Thoracic aorta (tissue), 2 donors: ENCODE measurements around the gene RAPGEF4. TPM values are rescaled to one million over a fixed set of nuclear protein-coding genes. Genes with fewer than 3 reads are reported as not detected.

Experiments
- ATAC-seq: fragments of 150-250 bp; one replicate; pipeline ENCODE4 v1.8.0; 2017; ENCODE audit warnings: low read depth; ENCODE audit not compliant: insufficient number of reproducible peaks, low FRiP score
- DNase-seq: peaks from one replicate; pipeline ENCODE4 v3.0.0-alpha.2; 2020; ENCODE audit warnings: low spot score
- H3K27ac ChIP-seq, 2 donors: fragments of 200-600 bp; sonication (generic); 1 replicate in 1 of 2; 2 replicates in 1 of 2; pipeline ENCODE4 v1.5.1; 2016; ENCODE audit warnings: mild to moderate bottlenecking in 2 of 2, moderate library complexity in 2 of 2
- H3K27me3 ChIP-seq: fragments of 200-600 bp; sonication (generic); replicated peaks from 2 replicates; pipeline ENCODE4 v1.6.0; 2016; ENCODE audit warnings: mild to moderate bottlenecking; ENCODE audit not compliant: insufficient read depth
- H3K36me3 ChIP-seq: fragments of 200-600 bp; sonication (generic); one replicate; pipeline ENCODE4 v1.5.1; 2016
- H3K4me1 ChIP-seq, 2 donors: fragments of 200-600 bp; sonication (generic); 1 replicate in 1 of 2; 2 replicates in 1 of 2; pipeline versions ENCODE4 v1.5.1 to v1.6.0; 2016; ENCODE audit warnings: low read depth in 2 of 2, mild to moderate bottlenecking in 1 of 2; ENCODE audit not compliant: control insufficient read depth in 1 of 2
- H3K4me3 ChIP-seq: fragments of 200-600 bp; sonication (generic); 2 replicates; pipeline ENCODE4 v1.5.1; 2016; ENCODE audit warnings: mild to moderate bottlenecking
- H3K9me3 ChIP-seq: fragments of 200-600 bp; sonication (generic); 2 replicates; pipeline ENCODE4 v1.5.1; 2016
- CTCF ChIP-seq: fragments of 200-600 bp; sonication (generic); IDR thresholded peaks from one replicate; pipeline ENCODE4 v1.5.1; 2019; ENCODE audit warnings: antibody characterized with exemption
- total RNA-seq, 2 donors: library from RNA; depleted of rRNA; stranded (reverse); fragments of >200 nt; gene quantifications; one replicate each; pipeline versions ENCODE4 v1.1.0 to v1.2.3, GENCODE V29; 2016

Gene RAPGEF4
- total RNA-seq, 2 donors from 2014 or later, result 9.9 to 18.4 TPM

DNA sequence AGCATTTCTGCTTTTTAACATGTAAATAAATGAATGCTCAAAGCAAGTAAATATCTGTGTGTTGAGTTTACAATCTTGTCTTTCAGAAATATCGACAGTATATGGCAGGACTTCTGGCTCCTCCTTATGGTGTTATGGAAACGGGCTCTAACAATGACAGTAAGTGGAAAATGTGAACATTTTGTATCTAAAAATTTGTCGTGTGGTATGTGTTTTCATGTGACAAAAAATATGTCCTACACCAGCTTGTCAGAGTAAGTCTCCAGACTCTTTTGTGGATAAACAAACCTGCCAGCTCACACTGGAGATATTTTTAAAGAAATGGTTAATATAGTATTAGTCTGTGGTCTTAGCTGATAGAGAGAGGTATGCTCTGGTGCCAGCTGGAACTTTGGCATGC lies 182.1 kb downstream of the RAPGEF4 start:
- Histone ChIP-seq H3K36me3 (no peaks in the 10 kb centered on the region), H3K27me3 (no peaks in the 10 kb centered on the region), H3K4me3 (no peak overlapping the region), H3K4me1 (no peaks in the 10 kb centered on the region), H3K27ac (no peak overlapping the region), H3K9me3 (no peaks in the 10 kb centered on the region)
- no peak for TF ChIP-seq CTCF
- no peak for DNase-seq
- no peak for ATAC-seq

DNA sequence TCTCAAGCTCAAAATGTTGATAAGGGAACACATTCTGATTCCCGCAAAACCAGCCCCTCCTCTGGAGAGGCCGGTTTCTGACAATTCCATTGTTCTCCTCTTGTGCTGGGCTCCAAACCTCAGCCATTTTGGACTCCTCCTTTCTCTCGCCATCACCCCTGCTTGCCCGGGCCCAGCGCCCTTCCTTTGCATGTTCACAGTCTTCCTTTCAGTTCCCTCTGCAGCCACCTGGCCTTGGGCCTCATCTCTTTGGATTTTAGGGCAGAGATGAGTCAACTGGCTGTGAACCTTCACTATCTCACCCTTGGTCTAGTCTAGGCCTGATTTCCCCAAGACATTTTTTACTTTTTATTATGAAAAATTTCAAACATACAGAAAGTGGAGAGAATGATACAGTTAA lies 184.1 kb downstream of the RAPGEF4 start:
- Histone ChIP-seq H3K36me3 (no peaks in the 10 kb centered on the region), H3K4me1 (no peaks in the 10 kb centered on the region), H3K4me3 (no peak overlapping the region), H3K27ac (no peak overlapping the region), H3K9me3 (no peaks in the 10 kb centered on the region), H3K27me3 (no peaks in the 10 kb centered on the region)
- DNase-seq, result no peak
- TF ChIP-seq CTCF, result no peak
- ATAC-seq, result no peak

DNA sequence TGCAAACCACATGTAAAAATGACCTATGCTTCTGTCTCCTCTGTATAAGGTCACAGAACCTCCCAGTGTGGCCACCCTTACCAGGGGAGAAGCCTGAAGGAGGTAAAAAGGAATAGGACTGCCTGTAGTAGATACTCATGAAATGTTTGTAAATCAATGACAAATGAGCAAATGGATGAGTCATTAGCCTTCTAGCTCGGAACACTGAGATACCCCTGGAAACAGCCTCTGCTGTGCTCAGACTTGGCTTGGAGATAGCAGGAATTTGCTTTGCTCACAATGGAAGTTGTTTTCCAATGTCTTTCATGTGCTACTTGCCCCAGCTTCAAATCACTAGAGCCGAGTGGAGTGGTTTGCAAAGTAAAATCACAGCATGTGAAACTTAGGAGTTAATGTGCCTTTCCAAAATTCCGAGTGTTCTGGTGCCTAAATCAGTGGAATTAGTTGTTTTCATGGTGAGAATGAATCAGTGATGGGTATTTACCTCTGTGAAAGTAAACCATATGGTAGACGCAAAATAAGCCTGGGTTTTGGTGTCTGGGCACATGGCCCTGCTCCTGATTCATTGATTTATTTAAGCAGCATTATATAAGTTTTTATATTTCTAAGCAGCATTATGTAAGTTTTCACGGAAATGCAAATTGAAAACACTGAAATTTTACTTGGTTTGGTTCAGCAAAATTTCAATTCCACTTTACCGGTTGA lies 186.0 kb downstream of the RAPGEF4 start:
- peaks cover 0 to 3% of the 10 kb centered on the region in 2 donors for H3K4me1 ChIP-seq
- ATAC-seq (no peak), DNase-seq (no peak)
- no peak for TF ChIP-seq CTCF
- H3K27me3 ChIP-seq, result no peaks in the 10 kb centered on the region
- no peak overlapping the region for H3K27ac ChIP-seq
- H3K36me3 ChIP-seq, result no peaks in the 10 kb centered on the region
- no peaks in the 10 kb centered on the region for H3K9me3 ChIP-seq
- no peak overlapping the region for H3K4me3 ChIP-seq

DNA sequence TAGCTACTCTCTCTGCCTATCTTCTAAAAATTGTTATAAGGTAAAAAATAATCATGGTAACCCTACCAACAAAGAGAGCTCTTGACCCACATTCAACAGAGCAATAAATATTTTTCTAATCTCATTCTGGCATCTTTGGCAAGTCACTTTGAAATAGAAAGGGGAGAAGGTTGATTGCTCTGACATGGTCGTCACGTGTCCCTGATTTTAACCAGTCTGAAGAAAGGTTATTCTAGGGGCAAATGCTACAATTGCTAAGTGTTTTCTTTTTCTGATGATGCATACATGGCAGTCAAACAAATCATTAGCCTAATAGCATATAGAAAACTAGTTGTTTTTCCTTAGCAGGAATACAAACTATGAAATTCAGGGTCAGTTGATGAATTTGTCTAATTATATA lies 186.7 kb downstream of the RAPGEF4 start:
- no peak for ATAC-seq

DNA sequence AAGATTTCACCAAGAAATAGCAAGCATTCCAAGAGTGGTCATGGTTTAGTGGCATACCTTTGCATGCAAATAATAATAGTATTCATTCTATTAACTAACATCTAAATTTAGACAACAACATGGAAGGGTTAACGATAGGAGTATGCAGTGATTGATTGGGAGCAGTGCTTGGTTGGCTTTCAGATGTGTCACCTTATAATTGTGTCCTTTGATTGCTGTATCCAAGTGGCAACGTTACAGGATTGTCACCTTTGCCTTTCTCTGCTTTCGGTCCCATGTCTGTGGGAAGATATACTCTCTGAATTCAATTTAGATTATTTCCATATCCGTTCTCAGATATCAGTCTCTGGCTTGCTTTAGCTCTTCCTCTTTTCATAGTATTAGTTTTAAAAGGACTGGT lies 187.2 kb downstream of the RAPGEF4 start:
- TF ChIP-seq CTCF, result no peak

More for the DNA sequence above, 186.7 kb downstream of the RAPGEF4 start:
- DNase-seq, result no peak
- Histone ChIP-seq H3K27me3 (no peaks in the 10 kb centered on the region), H3K36me3 (no peaks in the 10 kb centered on the region), H3K9me3 (no peaks in the 10 kb centered on the region), H3K4me3 (no peak overlapping the region), H3K27ac (no peak overlapping the region), H3K4me1 (peaks cover 2 to 9% of the 10 kb centered on the region in 2 donors)
- TF ChIP-seq CTCF, result no peak

More for the DNA sequence above, 187.2 kb downstream of the RAPGEF4 start:
- no peak overlapping the region for H3K4me3 ChIP-seq
- H3K27ac ChIP-seq, result no peak overlapping the region
- DNase-seq, result no peak
- H3K9me3 ChIP-seq, result no peaks in the 10 kb centered on the region
- ATAC-seq, result no peak
- H3K27me3 ChIP-seq, result no peaks in the 10 kb centered on the region
- no peaks in the 10 kb centered on the region for H3K36me3 ChIP-seq
- peaks cover 6 to 14% of the 10 kb centered on the region in 2 donors for H3K4me1 ChIP-seq
